GM18508 (cell line): ENCODE results near the gene IGSF1.
"Not testable (repeated sequence)": the region's sequence is repeated elsewhere in the genome, so short reads cannot be mapped to it uniquely, and the experiment has no call there.

Source experiments
- ATAC-seq: cut with Tn5 transposase; IDR thresholded peaks from one replicate; pipeline ENCODE4 v1.9.1; 2021; ENCODE audit warnings: moderate number of reproducible peaks; ENCODE audit not compliant: insufficient read depth, unreplicated experiment

Gene IGSF1

DNA sequence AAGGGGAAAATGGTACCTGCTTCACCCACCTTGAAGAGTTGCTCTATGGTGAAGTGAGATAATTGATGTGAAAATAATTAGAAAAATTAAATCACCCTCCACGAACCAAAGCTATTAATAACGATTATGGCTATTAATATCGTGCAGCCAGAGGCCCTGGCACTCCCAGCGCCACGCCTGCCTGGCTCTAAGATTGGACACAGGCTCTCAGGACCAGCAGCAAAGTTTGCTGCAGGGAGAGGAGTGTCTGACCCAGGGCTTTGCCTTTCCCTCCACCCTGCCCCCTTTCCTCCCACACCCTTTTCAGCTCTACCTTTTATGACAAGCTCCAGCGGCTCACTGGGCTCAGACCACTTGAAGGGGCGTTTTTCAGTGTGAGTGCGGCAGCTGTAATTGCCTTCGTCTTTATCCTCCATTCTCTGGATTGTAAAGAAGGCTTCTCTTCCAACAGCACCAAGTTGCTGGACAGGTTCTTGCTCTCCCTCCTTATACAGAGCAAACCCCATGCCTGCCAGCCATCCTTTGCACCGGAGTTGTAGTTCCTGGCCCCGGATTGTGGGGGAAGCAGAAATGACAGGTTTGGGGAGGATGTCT lies 11.5 kb downstream of the IGSF1 start:
- ATAC-seq, result no peak

- no peak for ATAC-seq
These were observed 16.1 kb downstream of the IGSF1 start for GRCh38 chrX:131273011-131273410.

- no peak for ATAC-seq
These were observed 17.3 kb downstream of the IGSF1 start for GRCh38 chrX:131271826-131272225.

DNA sequence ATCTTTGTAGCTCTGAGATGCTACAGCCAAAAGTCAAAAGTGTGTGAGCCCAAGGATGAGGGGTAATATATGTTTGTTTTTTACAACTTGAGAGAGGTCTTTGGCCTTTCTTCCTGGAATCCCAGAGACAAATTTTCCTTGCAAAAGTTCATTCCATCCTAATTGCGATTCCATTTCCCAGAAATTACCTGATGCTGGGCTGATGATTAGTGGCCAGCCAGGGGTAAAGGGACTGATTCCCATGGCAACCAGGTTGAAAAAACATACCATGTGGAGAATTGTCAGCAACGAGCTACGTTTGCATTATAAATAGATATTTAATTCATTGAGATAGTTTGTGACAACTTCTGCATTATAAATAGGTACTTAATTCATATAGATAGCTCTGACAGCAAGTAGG lies 17.8 kb downstream of the IGSF1 start:
- ATAC-seq, result no peak

GRCh38 chrX:131270080-131270479 lies 19.0 kb downstream of the IGSF1 start:
- ATAC-seq, result no peak

- ATAC-seq, result no peak
These were observed 24.4 kb downstream of the IGSF1 start for GRCh38 chrX:131264665-131265064.

DNA sequence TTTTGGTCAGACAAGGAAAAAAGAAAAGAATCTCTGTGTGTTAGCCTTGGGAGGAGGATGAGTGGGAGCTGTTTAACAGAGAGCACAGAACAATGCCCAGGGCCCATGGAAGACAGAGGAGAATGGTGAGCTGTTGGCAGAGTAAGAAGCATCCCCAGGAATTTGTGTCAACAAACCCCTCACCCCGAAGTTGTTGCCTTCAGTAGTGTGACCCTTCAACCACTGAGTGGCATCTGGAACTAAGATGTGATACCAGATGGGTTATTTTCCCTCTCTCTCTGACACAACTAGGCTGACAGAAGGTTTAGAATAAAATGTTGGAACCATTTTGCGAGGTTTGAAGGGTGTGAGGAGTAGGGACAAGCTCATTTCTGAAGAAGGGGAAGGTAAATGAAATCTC lies 25.1 kb downstream of the IGSF1 start:
- ATAC-seq, result no peak

GRCh38 chrX:131262738-131263679 lies 26.1 kb downstream of the IGSF1 start:
- ATAC-seq, result no peak

DNA sequence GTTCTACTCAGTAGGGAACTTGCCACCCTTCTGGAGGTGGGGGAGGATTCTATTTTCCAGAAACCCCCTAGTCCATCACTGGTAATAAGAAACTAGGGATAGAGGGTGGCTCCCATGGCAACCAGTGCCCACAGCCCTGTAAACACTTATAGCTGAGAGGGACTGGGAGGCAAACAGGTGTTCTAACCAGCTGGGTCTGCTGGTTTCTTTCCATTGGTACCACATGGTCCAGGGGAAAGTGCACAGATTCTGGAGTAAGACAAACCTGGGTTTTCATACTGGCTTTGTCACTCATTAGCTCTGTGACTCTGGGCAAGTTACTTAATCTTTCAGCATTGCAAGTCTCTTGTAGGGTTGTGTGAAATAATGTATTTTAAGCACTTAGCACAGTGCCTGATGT lies 26.9 kb downstream of the IGSF1 start:
- no peak for ATAC-seq

DNA sequence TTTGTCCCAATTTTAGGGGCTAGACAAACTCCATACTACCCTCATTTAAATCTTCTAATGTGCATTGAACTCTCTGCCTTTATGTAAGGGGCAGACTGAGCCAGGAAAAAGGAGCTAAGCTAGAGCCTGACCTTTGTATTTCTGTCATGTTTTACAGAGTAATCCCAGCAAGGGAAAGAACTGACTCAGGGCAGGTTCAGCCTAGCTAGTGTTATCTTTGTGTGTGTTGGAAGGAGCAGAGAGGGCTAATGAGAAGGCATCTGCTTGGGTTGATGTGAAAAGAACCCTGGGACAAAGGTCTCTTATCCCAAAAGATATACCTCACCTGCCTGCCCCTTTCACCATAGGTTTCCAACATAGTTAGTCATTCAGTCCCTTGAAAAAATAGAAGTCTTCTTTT lies 31.7 kb downstream of the IGSF1 start:
- ATAC-seq, result no peak

DNA sequence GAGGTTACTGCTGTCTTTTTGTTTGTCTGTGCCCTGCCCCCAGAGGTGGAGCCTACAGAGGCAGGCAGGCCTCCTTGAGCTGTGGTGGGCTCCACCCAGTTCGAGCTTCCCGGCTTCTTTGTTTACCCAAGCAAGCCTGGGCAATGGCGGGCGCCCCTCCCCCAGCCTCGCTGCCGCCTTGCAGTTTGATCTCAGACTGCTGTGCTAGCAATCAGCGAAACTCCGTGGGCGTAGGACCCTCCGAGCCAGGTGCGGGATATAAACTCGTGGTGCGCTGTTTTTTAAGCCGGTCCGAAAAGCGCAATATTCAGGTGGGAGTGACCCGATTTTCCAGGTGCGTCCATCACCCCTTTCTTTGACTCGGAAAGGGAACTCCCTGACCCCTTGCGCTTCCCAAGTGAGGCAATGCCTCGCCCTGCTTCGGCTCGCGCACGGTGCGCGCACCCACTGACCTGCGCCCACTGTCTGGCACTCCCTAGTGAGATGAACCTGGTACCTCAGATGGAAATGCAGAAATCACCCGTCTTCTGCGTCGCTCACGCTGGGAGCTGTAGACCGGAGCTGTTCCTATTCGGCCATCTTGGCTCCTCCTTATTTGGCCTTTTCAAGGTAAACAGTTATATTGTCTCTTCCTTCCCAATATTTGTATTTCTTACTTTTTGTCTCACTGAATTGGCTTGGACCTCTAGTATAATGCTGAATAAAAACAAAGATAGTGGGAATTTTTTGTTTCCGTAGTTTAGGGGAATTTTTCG lies 37.9 kb downstream of the IGSF1 start:
- not testable (repeated sequence) for ATAC-seq

DNA sequence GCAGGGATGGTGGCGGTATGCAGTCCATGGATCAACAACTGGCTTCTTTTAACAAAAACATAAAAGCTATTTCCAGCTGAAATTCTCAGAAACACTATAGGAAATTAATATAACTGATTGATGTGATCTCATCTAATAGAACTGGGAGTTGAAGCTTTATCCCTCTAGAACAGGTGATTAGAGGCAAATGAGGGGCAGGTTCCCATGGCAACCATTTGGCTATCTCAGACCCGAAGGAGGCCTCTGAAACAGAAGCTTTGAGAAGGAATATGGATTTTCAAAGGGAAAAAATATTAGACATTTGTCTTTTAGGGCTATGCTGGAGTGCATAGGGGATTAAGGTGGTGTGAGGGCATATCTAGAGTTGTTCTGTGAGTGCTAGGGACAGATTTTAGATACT lies 50.0 kb downstream of the IGSF1 start:
- ATAC-seq, result no peak

DNA sequence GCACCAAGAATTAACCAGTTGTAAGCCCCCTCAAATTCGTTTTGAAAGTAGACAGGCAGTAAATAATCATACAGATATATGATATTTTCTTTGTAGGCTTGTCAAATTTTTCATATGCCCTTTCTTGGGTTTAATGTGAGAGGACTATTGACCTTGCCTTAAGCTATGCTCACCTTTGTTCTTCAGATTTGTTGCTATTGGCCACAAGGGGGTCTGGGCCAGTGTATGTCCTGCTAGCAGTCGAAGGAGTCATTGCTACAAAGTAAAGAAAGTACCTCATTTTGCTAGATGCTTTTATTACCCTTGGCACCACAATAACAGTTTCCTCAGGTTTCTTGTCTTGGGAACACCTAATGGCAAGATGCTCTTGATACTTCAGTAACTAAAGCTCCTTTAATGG lies 51.7 kb downstream of the IGSF1 start:
- no peak for ATAC-seq

GRCh38 chrX:131235768-131236545 lies 53.1 kb downstream of the IGSF1 start:
- no peak for ATAC-seq

DNA sequence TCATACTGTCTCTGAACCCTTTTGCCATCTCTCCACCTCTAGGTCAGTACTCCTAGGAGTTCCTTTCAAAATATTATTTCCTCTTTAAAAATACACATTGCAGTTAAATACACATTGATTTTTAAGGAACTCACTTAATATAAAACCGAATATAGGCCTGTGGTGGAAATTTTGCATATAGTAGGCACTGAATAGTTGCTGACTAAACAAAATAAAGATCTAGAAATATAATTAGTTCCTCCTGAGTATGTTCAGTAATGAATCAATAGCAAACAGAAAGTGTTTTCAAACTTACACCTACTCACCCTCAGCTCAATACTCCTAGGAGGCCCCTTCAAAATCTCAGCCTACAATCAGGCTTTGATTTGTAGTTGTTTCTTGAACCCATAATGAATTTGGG lies 61.5 kb downstream of the IGSF1 start:
- ATAC-seq, result no peak

- ATAC-seq, result no peak
These were observed 62.5 kb downstream of the IGSF1 start for GRCh38 chrX:131226591-131226990.

DNA sequence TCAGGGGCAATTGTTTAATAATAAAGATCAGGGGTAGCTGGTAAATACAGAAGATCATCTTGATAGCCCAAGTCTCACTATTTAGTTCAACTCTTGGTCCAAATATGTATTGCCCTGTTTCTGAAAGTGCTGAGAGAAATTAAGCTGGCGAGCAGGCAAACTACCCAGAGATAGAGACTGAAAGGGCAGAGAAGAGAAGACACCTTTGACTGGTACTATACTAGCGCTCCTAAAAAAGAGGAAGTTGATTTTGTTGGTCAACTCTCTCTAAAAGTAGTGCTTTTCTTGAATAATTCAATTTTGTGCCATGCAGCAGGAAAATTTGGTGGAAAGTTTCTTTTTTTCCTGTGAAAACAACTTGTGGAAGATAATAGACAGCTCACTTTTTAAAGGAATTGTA lies 64.0 kb downstream of the IGSF1 start:
- no peak for ATAC-seq
